UCSD-AML1 (cell line): ENCODE measurements around the gene DNAH9.

Source experiments
- DNase-seq: peaks from one replicate; lab custom pipeline; 2025; ENCODE audit not compliant: unreplicated experiment; lab: John Stamatoyannopoulos, UW

The DNAH9 gene

GRCh38 chr17:11840052-11840451, 241.8 kb downstream of the DNAH9 start:
- DNase-seq, result no peak

GRCh38 chr17:11840831-11841230, 242.6 kb downstream of the DNAH9 start:
- DNase-seq, result no peak

- no peak for DNase-seq
Measured at GRCh38 chr17:11848330-11848729, 250.1 kb downstream of the DNAH9 start.

- DNase-seq, result no peak
Measured at GRCh38 chr17:11852231-11852630, 254.0 kb downstream of the DNAH9 start.

- DNase-seq, result no peak
Measured at GRCh38 chr17:11852912-11853311, 254.6 kb downstream of the DNAH9 start.

- DNase-seq, result no peak
Measured at GRCh38 chr17:11853321-11854151, 255.3 kb downstream of the DNAH9 start.

GRCh38 chr17:11855306-11855705, 257.0 kb downstream of the DNAH9 start:
- DNase-seq, result no peak

- no peak for DNase-seq
Measured at GRCh38 chr17:11857006-11857405, 258.7 kb downstream of the DNAH9 start.

GRCh38 chr17:11869680-11870394, 271.6 kb downstream of the DNAH9 start:
- no peak for DNase-seq

- DNase-seq, result no peak
Measured at GRCh38 chr17:11871773-11872172, 273.5 kb downstream of the DNAH9 start.

- DNase-seq, result no peak
Measured at GRCh38 chr17:11874756-11875155, 276.5 kb downstream of the DNAH9 start.

GRCh38 chr17:11880714-11881113, 282.4 kb downstream of the DNAH9 start:
- no peak for DNase-seq

GRCh38 chr17:11882716-11883115, 284.4 kb downstream of the DNAH9 start:
- no peak for DNase-seq

GRCh38 chr17:11885051-11885450, 286.8 kb downstream of the DNAH9 start:
- no peak for DNase-seq

GRCh38 chr17:11889266-11889665, 291.0 kb downstream of the DNAH9 start:
- no peak for DNase-seq

- no peak for DNase-seq
Measured at GRCh38 chr17:11893862-11894261, 295.6 kb downstream of the DNAH9 start.

- no peak for DNase-seq
Measured at GRCh38 chr17:11896199-11896598, 297.9 kb downstream of the DNAH9 start.

GRCh38 chr17:11898526-11899235, 300.4 kb downstream of the DNAH9 start:
- no peak for DNase-seq

- no peak for DNase-seq
Measured at GRCh38 chr17:11899537-11899942, 301.3 kb downstream of the DNAH9 start.

GRCh38 chr17:11900041-11900476, 301.8 kb downstream of the DNAH9 start:
- DNase-seq, result no peak

GRCh38 chr17:11900655-11901054, 302.4 kb downstream of the DNAH9 start:
- no peak for DNase-seq

- DNase-seq, result no peak
Measured at GRCh38 chr17:11901931-11902330, 303.7 kb downstream of the DNAH9 start.
